GM21825 (cell line): ENCODE data around the gene FAM53A.

Source experiments
- ATAC-seq: cut with Tn5 transposase; IDR thresholded peaks from one replicate; pipeline ENCODE4 v1.9.1; 2021; ENCODE audit warnings: mild to moderate bottlenecking, moderate library complexity; ENCODE audit not compliant: unreplicated experiment

Gene FAM53A

GRCh38 chr4:1595789-1596325 lies 88.3 kb downstream of the FAM53A start:
- ATAC-seq = no peak

GRCh38 chr4:1594871-1595788 lies 89.0 kb downstream of the FAM53A start:
- no peak for ATAC-seq

- ATAC-seq = no peak
Observed at GRCh38 chr4:1593881-1594345, 90.2 kb downstream of the FAM53A start.

DNA sequence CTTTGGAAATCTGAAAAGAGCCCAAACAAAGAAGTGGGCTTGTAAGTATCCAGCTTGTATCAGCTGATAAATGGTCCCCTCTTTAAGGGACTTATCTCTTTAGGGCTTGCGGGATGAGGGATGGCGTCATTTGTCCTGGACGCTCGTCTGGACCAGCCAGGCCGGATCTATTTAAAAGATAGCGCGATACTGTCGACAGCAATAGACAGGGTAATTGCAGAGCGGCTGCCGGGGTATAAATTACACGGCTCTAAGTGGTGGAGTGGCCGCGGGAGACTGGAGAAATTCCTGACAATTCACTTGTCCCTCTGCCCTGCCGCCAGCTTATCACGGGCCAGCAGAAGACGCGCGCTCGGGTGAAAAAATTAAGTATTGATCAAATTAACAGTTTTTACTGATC lies 90.7 kb downstream of the FAM53A start:
- ATAC-seq = no peak

- no peak for ATAC-seq
Observed at GRCh38 chr4:1592709-1593417, 91.2 kb downstream of the FAM53A start.

GRCh38 chr4:1592068-1592708 lies 91.9 kb downstream of the FAM53A start:
- ATAC-seq = no peak

- ATAC-seq = no peak
Observed at GRCh38 chr4:1591107-1591506, 93.0 kb downstream of the FAM53A start.

DNA sequence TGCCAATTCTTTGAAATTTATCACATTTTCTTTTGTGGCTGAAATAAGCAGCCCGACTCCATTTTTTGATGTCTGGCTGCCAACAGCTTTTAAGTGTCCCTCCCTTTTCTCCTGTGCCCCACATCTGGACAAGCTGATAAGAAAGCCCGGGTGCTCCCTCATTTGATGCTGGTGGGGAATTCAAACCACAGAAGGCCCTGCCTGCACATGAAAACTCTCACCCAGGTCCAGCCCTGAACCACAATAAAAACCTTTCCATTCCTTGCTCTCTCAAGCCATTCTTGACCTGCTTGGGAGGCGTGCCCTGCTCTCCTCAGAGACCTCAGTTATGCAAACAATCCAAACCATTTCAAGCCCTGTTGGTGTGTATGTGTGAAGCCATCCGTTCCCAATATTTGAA lies 93.9 kb downstream of the FAM53A start:
- ATAC-seq = no peak
